Activated naive CD8-positive, alpha-beta T cell treated with anti-CD3 and anti-CD28 coated beads for 36 hours (primary cell): ENCODE measurements around the gene LDB2. TPM values are rescaled to one million over a fixed set of nuclear protein-coding genes. Genes with fewer than 3 reads are reported as not detected.
"Not testable (repeated sequence)": the region's sequence is repeated elsewhere in the genome, so short reads cannot be mapped to it uniquely, and the experiment has no call there.

Experiments
- DNase-seq: peaks from one replicate; pipeline ENCODE4 v3.0.0; 2021
- H3K27ac Mint-ChIP-seq: one replicate; pipeline ENCODE4 v1.8.0; 2022; ENCODE audit warnings: mild to moderate bottlenecking, moderate library complexity, mixed read lengths
- H3K27me3 Mint-ChIP-seq: one replicate; pipeline ENCODE4 v1.8.0; 2022; ENCODE audit warnings: mild to moderate bottlenecking, mixed read lengths
- H3K36me3 Mint-ChIP-seq: one replicate; pipeline ENCODE4 v1.8.0; 2021; ENCODE audit warnings: mild to moderate bottlenecking, mixed read lengths
- H3K4me1 Mint-ChIP-seq: one replicate; pipeline ENCODE4 v1.8.0; 2021; ENCODE audit warnings: mixed read lengths
- H3K4me3 Mint-ChIP-seq: one replicate; pipeline ENCODE4 v1.8.0; 2022; ENCODE audit warnings: mild to moderate bottlenecking, moderate library complexity, mixed read lengths
- H3K9me3 Mint-ChIP-seq: one replicate; pipeline ENCODE4 v1.8.0; 2022; ENCODE audit warnings: mixed read lengths
- total RNA-seq, 2 experiments: library from RNA; stranded (reverse); gene quantifications; one replicate each; pipeline ENCODE4 v1.2.3, GENCODE V29; 2021

Gene LDB2
- total RNA-seq, 2 experiments from 2014 or later: not detected

- DNase-seq: no peak
- no peak overlapping the region for H3K4me3 Mint-ChIP-seq
- H3K27ac Mint-ChIP-seq: no peak overlapping the region
- H3K36me3 Mint-ChIP-seq: no peaks in the 10 kb centered on the region
- H3K4me1 Mint-ChIP-seq: no peaks in the 10 kb centered on the region
- H3K27me3 Mint-ChIP-seq: peaks cover 4% of the 10 kb centered on the region
- no peaks in the 10 kb centered on the region for H3K9me3 Mint-ChIP-seq
Measured at GRCh38 chr4:16652732-16653305, 245.6 kb downstream of the LDB2 start.

GRCh38 chr4:16646459-16646858 is 252.0 kb downstream of the LDB2 start:
- no peaks in the 10 kb centered on the region for H3K4me1 Mint-ChIP-seq
- no peak overlapping the region for H3K4me3 Mint-ChIP-seq
- H3K27ac Mint-ChIP-seq: no peak overlapping the region
- no peak for DNase-seq
- no peaks in the 10 kb centered on the region for H3K36me3 Mint-ChIP-seq
- H3K9me3 Mint-ChIP-seq: no peaks in the 10 kb centered on the region
- no peaks in the 10 kb centered on the region for H3K27me3 Mint-ChIP-seq

- Mint-ChIP-seq H3K27ac (no peak overlapping the region), H3K9me3 (no peaks in the 10 kb centered on the region)
- no peak for DNase-seq
Measured at GRCh38 chr4:16643893-16644292, 254.6 kb downstream of the LDB2 start.

GRCh38 chr4:16642897-16643296 is 255.5 kb downstream of the LDB2 start:
- no peaks in the 10 kb centered on the region for H3K4me1 Mint-ChIP-seq
- H3K9me3 Mint-ChIP-seq: no peaks in the 10 kb centered on the region
- H3K27me3 Mint-ChIP-seq: no peaks in the 10 kb centered on the region
- no peak overlapping the region for H3K27ac Mint-ChIP-seq
- no peak overlapping the region for H3K4me3 Mint-ChIP-seq
- DNase-seq: no peak
- H3K36me3 Mint-ChIP-seq: no peaks in the 10 kb centered on the region

More at GRCh38 chr4:16643893-16644292, 254.6 kb downstream of the LDB2 start:
- Mint-ChIP-seq H3K4me1 (no peaks in the 10 kb centered on the region), H3K27me3 (no peaks in the 10 kb centered on the region), H3K36me3 (no peaks in the 10 kb centered on the region), H3K4me3 (no peak overlapping the region)

- Mint-ChIP-seq H3K4me1 (no peaks in the 10 kb centered on the region), H3K27ac (no peak overlapping the region), H3K36me3 (no peaks in the 10 kb centered on the region), H3K9me3 (no peaks in the 10 kb centered on the region), H3K4me3 (no peak overlapping the region), H3K27me3 (no peaks in the 10 kb centered on the region)
- DNase-seq: no peak
Measured at GRCh38 chr4:16641971-16642370, 256.5 kb downstream of the LDB2 start.

- Mint-ChIP-seq H3K4me3 (no peak overlapping the region), H3K9me3 (peaks cover 11% of the 10 kb centered on the region), H3K27ac (no peak overlapping the region), H3K36me3 (no peaks in the 10 kb centered on the region), H3K27me3 (no peaks in the 10 kb centered on the region), H3K4me1 (no peaks in the 10 kb centered on the region)
- no peak for DNase-seq
Measured at GRCh38 chr4:16636912-16637630, 261.4 kb downstream of the LDB2 start.

- Mint-ChIP-seq H3K4me1 (no peaks in the 10 kb centered on the region), H3K9me3 (peaks cover 11% of the 10 kb centered on the region)
Measured at GRCh38 chr4:16636304-16636703, 262.1 kb downstream of the LDB2 start.

GRCh38 chr4:16629274-16629673 is 269.2 kb downstream of the LDB2 start:
- not testable (repeated sequence) for H3K4me1 Mint-ChIP-seq, H3K27ac Mint-ChIP-seq, H3K4me3 Mint-ChIP-seq, H3K27me3 Mint-ChIP-seq, DNase-seq, H3K9me3 Mint-ChIP-seq, H3K36me3 Mint-ChIP-seq

More at GRCh38 chr4:16636304-16636703, 262.1 kb downstream of the LDB2 start:
- Mint-ChIP-seq H3K36me3 (no peaks in the 10 kb centered on the region), H3K4me3 (no peak overlapping the region), H3K27ac (no peak overlapping the region), H3K27me3 (no peaks in the 10 kb centered on the region)
- DNase-seq: no peak

- not testable (repeated sequence) for H3K36me3 Mint-ChIP-seq, DNase-seq, H3K27me3 Mint-ChIP-seq, H3K27ac Mint-ChIP-seq, H3K9me3 Mint-ChIP-seq, H3K4me1 Mint-ChIP-seq, H3K4me3 Mint-ChIP-seq
Measured at GRCh38 chr4:16628835-16629234, 269.6 kb downstream of the LDB2 start.

GRCh38 chr4:16627999-16628398 is 270.4 kb downstream of the LDB2 start:
- Mint-ChIP-seq H3K27ac (no peak overlapping the region), H3K27me3 (no peaks in the 10 kb centered on the region), H3K4me3 (no peak overlapping the region), H3K9me3 (peaks cover 3% of the 10 kb centered on the region), H3K4me1 (no peaks in the 10 kb centered on the region), H3K36me3 (no peaks in the 10 kb centered on the region)
- DNase-seq: no peak

- Mint-ChIP-seq H3K36me3 (no peaks in the 10 kb centered on the region), H3K9me3 (no peaks in the 10 kb centered on the region)
Measured at GRCh38 chr4:16626945-16627344, 271.5 kb downstream of the LDB2 start.

GRCh38 chr4:16622826-16623225 is 275.6 kb downstream of the LDB2 start:
- no peaks in the 10 kb centered on the region for H3K36me3 Mint-ChIP-seq
- H3K9me3 Mint-ChIP-seq: no peaks in the 10 kb centered on the region
- no peak for DNase-seq
- H3K4me1 Mint-ChIP-seq: no peaks in the 10 kb centered on the region
- no peak overlapping the region for H3K4me3 Mint-ChIP-seq
- no peak overlapping the region for H3K27ac Mint-ChIP-seq
- peaks cover 5% of the 10 kb centered on the region for H3K27me3 Mint-ChIP-seq

More at GRCh38 chr4:16626945-16627344, 271.5 kb downstream of the LDB2 start:
- H3K27ac Mint-ChIP-seq: no peak overlapping the region
- no peak for DNase-seq
- H3K4me3 Mint-ChIP-seq: no peak overlapping the region
- peaks cover 5% of the 10 kb centered on the region for H3K27me3 Mint-ChIP-seq
- H3K4me1 Mint-ChIP-seq: no peaks in the 10 kb centered on the region

- Mint-ChIP-seq H3K27me3 (peaks cover 5% of the 10 kb centered on the region), H3K4me1 (no peaks in the 10 kb centered on the region), H3K9me3 (peaks cover 6% of the 10 kb centered on the region), H3K36me3 (no peaks in the 10 kb centered on the region), H3K4me3 (no peak overlapping the region), H3K27ac (no peak overlapping the region)
- no peak for DNase-seq
Measured at GRCh38 chr4:16617435-16617834, 281.0 kb downstream of the LDB2 start.

GRCh38 chr4:16617011-16617410 is 281.4 kb downstream of the LDB2 start:
- Mint-ChIP-seq H3K9me3 (peaks cover 6% of the 10 kb centered on the region), H3K36me3 (no peaks in the 10 kb centered on the region), H3K4me1 (no peaks in the 10 kb centered on the region), H3K4me3 (no peak overlapping the region), H3K27me3 (peaks cover under 1% of the 10 kb centered on the region), H3K27ac (no peak overlapping the region)
- no peak for DNase-seq

GRCh38 chr4:16609170-16609758 is 289.2 kb downstream of the LDB2 start:
- H3K27me3 Mint-ChIP-seq: no peaks in the 10 kb centered on the region
- peaks cover 5% of the 10 kb centered on the region for H3K9me3 Mint-ChIP-seq
- no peaks in the 10 kb centered on the region for H3K36me3 Mint-ChIP-seq
- no peak overlapping the region for H3K4me3 Mint-ChIP-seq
- no peak overlapping the region for H3K27ac Mint-ChIP-seq
- no peak for DNase-seq
- no peaks in the 10 kb centered on the region for H3K4me1 Mint-ChIP-seq
